Measurements from ENCODE around the gene AMDHD2.
A peak's percentile ranks its signal among the peaks of the same experiment; 100 is the strongest.

AMDHD2 gene

GRCh38 chr16:2520097-2520783 is at the start of gene AMDHD2:
Gene AMDHD2 (plus strand): TSS chr16:2520371. CDS start chr16:2520459, 88 bp downstream.
- TF ChIP-seq CTCF (conservative IDR thresholded peaks at IDR 0.05; ENCODE audit: low read depth, low read length): no peak
- DNase-seq (ENCODE audit: low read depth): peak; percentile 94
- H3K4me3 ChIP-seq (ENCODE audit: low read depth, low read length): peak within 1 kb of the TSS; percentile 75

DNA sequence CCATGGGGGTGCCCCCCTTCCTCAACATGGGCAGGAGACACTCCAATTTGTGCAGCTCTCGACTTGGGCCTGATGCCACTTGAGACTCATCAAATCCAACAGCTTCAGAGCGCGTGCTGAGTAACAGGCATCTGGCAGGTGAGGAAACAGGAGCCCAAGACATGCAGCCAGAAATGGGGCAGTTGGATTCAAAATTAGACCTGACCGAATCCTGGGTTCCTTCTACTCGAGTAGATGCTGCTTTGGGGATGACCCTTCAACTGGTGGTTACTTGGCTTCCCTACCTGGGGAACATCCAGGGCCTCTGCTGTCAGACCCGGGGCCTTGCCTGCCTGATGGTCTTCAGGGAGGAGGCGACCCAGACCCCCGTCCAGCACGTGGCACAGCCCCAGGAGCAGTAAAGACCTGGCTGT is 49.6 kb upstream of the AMDHD2 start:
- H3K4me3 ChIP-seq (ENCODE audit: low read depth, low read length): no peak overlapping the region
- TF ChIP-seq CTCF (conservative IDR thresholded peaks at IDR 0.05; ENCODE audit: low read depth, low read length): no peak
- DNase-seq (ENCODE audit: low read depth): no peak

DNA sequence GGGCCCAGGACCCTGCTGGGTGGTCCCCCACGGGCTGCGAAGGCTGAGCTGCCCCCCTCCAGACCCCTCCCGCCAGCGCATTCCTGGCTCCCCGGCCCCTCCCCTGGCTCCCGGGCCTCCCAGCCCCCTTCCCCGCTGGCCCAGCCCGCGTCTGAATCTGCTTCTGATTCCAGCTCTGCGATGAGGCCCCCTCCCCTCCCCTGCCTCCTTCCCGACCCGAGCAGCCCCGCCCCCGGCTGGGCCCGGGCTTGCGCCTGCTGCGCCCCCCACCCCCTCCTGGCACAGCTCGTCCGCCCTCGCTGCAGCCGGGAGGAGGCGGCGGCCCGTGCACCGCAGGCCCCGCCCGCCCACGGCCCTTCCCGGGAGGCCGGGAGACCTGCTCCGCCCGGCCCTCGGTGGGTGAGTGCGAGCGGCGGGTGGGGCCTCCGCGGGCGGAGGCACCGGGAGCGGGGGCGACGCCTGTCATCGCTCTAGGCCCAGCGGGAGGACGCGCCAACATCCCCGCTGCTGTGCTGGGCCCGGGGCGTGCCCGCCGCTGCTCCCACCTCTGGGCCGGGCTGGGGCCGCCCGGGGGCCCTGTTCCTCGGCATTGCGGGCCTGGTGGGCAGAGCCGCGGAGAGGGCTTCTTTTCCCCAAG is 49.0 kb upstream of the AMDHD2 start, which contains the start of gene NTN3:
Gene NTN3 (plus strand): TSS at position 282 of the 637 bp plus-strand sequence. CDS start 405 bp downstream, outside the sequence.
- H3K4me3 ChIP-seq (ENCODE audit: low read depth, low read length): peak within 1 kb of the TSS; percentile 31
- no peak for DNase-seq (ENCODE audit: low read depth)
- no peak for TF ChIP-seq CTCF (conservative IDR thresholded peaks at IDR 0.05; ENCODE audit: low read depth, low read length)

- peak overlapping the region; percentile 31 for H3K4me3 ChIP-seq (ENCODE audit: low read depth, low read length)
- DNase-seq (ENCODE audit: low read depth): no peak
Measured at GRCh38 chr16:2471653-2472487, 48.3 kb upstream of the AMDHD2 start.

DNA sequence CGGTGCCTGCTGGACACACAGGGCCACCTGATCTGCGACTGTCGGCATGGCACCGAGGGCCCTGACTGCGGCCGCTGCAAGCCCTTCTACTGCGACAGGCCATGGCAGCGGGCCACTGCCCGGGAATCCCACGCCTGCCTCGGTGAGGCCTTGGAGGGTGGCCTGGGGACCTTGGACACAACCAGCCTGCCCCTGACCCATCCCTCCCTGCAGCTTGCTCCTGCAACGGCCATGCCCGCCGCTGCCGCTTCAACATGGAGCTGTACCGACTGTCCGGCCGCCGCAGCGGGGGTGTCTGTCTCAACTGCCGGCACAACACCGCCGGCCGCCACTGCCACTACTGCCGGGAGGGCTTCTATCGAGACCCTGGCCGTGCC is 47.7 kb upstream of the AMDHD2 start:
- DNase-seq (ENCODE audit: low read depth): no peak
- no peak overlapping the region for H3K4me3 ChIP-seq (ENCODE audit: low read depth, low read length)
- TF ChIP-seq CTCF (conservative IDR thresholded peaks at IDR 0.05; ENCODE audit: low read depth, low read length): no peak

More at GRCh38 chr16:2471653-2472487, 48.3 kb upstream of the AMDHD2 start:
- TF ChIP-seq CTCF (conservative IDR thresholded peaks at IDR 0.05; ENCODE audit: low read depth, low read length): no peak

DNA sequence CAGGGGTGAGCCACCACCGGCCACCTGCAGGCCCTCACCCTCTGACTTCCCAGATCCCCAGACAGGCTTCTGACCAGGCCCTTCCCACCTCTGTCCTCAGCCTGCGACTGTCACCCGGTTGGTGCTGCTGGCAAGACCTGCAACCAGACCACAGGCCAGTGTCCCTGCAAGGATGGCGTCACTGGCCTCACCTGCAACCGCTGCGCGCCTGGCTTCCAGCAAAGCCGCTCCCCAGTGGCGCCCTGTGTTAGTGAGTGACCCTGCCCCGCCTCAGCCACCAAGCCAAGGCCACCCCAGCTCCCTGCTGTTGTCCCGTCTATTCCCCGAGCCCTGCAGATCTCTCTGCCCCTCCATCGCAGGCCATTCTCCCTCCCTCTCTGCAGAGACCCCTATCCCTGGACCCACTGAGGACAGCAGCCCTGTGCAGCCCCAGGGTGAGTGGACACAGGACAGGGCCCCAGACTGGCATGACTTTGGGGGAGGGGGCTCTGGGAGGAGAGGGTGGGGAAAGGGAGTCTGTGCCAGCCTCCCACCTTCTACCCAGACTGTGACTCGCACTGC is 47.2 kb upstream of the AMDHD2 start:
- no peak overlapping the region for H3K4me3 ChIP-seq (ENCODE audit: low read depth, low read length)
- TF ChIP-seq CTCF (conservative IDR thresholded peaks at IDR 0.05; ENCODE audit: low read depth, low read length): no peak

More for the DNA sequence above, 47.2 kb upstream of the AMDHD2 start:
- no peak for DNase-seq (ENCODE audit: low read depth)

Data from choroid plexus epithelial cell (primary cell).